ENCODE data around the gene COL19A1. TPM values are rescaled to one million over a fixed set of nuclear protein-coding genes. Genes with fewer than 3 reads are reported as not detected.
"Not testable (repeated sequence)": the region's sequence is repeated elsewhere in the genome, so short reads cannot be mapped to it uniquely, and the experiment has no call there.

The COL19A1 gene
- total RNA-seq, 1 experiment from 2014 or later, result not detected

- Histone ChIP-seq H3K4me3 (ENCODE audit: insufficient read depth, low read depth, low read length) (no peak overlapping the region), H3K27me3 (ENCODE audit: control insufficient read depth, insufficient read depth, low read length) (no peaks in the 10 kb centered on the region), H3K36me3 (replicated peaks; ENCODE audit: control insufficient read depth, insufficient read depth, low read length) (no peaks in the 10 kb centered on the region)
- DNase-seq, result no peak
Observed at GRCh38 chr6:69994251-69994650, 127.9 kb downstream of the COL19A1 start.

- Histone ChIP-seq H3K4me3 (ENCODE audit: insufficient read depth, low read depth, low read length) (no peak overlapping the region), H3K27me3 (ENCODE audit: control insufficient read depth, insufficient read depth, low read length) (no peaks in the 10 kb centered on the region), H3K36me3 (replicated peaks; ENCODE audit: control insufficient read depth, insufficient read depth, low read length) (no peaks in the 10 kb centered on the region)
- no peak for DNase-seq
Observed at GRCh38 chr6:70008189-70008588, 141.8 kb downstream of the COL19A1 start.

- DNase-seq; H3K27me3 ChIP-seq (ENCODE audit: control insufficient read depth, insufficient read depth, low read length); H3K36me3 ChIP-seq (replicated peaks; ENCODE audit: control insufficient read depth, insufficient read depth, low read length); H3K4me3 ChIP-seq (ENCODE audit: insufficient read depth, low read depth, low read length): not testable (repeated sequence)
Observed at GRCh38 chr6:70010339-70010738, 144.0 kb downstream of the COL19A1 start.

DNA sequence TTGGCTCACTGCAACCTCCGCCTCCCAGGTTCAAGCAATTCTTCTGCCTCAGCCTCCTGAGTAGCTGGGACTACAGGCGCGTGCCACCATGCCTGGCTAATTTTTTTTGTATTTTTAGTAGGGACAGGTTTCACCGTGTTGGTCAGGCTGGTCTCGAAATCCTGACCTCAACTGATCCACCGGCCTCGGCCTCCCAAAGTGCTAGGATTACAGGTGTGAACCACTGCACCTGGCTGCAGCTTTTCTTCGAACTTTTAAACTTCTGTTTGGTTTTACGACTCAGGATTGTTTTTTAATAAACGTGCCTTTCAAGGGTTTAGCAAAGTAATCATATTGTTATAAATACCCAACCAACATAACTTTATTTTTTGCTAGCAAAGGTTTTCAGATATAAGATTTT, 156.8 kb downstream of the COL19A1 start:
- H3K27me3 ChIP-seq (ENCODE audit: control insufficient read depth, insufficient read depth, low read length); H3K4me3 ChIP-seq (ENCODE audit: insufficient read depth, low read depth, low read length); DNase-seq; H3K36me3 ChIP-seq (replicated peaks; ENCODE audit: control insufficient read depth, insufficient read depth, low read length): not testable (repeated sequence)

GRCh38 chr6:70028246-70028645, 161.9 kb downstream of the COL19A1 start:
- Histone ChIP-seq H3K36me3 (replicated peaks; ENCODE audit: control insufficient read depth, insufficient read depth, low read length) (no peaks in the 10 kb centered on the region), H3K4me3 (ENCODE audit: insufficient read depth, low read depth, low read length) (no peak overlapping the region), H3K27me3 (ENCODE audit: control insufficient read depth, insufficient read depth, low read length) (no peaks in the 10 kb centered on the region)
- DNase-seq, result no peak

GRCh38 chr6:70028926-70029325, 162.6 kb downstream of the COL19A1 start:
- no peaks in the 10 kb centered on the region for H3K27me3 ChIP-seq (ENCODE audit: control insufficient read depth, insufficient read depth, low read length)
- no peaks in the 10 kb centered on the region for H3K36me3 ChIP-seq (replicated peaks; ENCODE audit: control insufficient read depth, insufficient read depth, low read length)
- DNase-seq, result no peak
- no peak overlapping the region for H3K4me3 ChIP-seq (ENCODE audit: insufficient read depth, low read depth, low read length)

GRCh38 chr6:70033781-70034180, 167.4 kb downstream of the COL19A1 start:
- no peaks in the 10 kb centered on the region for H3K36me3 ChIP-seq (replicated peaks; ENCODE audit: control insufficient read depth, insufficient read depth, low read length)
- DNase-seq, result no peak
- no peaks in the 10 kb centered on the region for H3K27me3 ChIP-seq (ENCODE audit: control insufficient read depth, insufficient read depth, low read length)
- no peak overlapping the region for H3K4me3 ChIP-seq (ENCODE audit: insufficient read depth, low read depth, low read length)

DNA sequence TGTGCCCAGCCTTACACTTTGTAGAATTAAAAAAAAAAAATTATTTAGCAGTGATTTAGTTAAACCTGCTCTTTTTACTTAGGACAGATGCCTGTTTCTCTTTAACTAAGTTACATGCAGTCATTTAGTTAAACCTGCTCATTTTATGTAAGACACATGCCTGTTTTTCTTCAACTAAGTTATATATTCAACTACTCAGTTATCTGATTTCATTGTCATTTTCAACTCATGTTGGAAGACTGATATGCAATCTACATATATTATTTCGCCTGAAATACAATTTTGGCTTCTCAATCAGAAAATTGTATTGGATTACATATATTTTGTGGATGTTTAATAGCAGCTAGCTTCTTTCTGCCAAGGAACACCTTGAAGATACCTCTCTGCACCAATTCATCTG, 171.1 kb downstream of the COL19A1 start:
- H3K4me3 ChIP-seq (ENCODE audit: insufficient read depth, low read depth, low read length), result no peak overlapping the region
- H3K27me3 ChIP-seq (ENCODE audit: control insufficient read depth, insufficient read depth, low read length), result no peaks in the 10 kb centered on the region
- no peaks in the 10 kb centered on the region for H3K36me3 ChIP-seq (replicated peaks; ENCODE audit: control insufficient read depth, insufficient read depth, low read length)
- no peak for DNase-seq

GRCh38 chr6:70040766-70041165, 174.4 kb downstream of the COL19A1 start:
- Histone ChIP-seq H3K36me3 (replicated peaks; ENCODE audit: control insufficient read depth, insufficient read depth, low read length) (no peaks in the 10 kb centered on the region), H3K4me3 (ENCODE audit: insufficient read depth, low read depth, low read length) (no peak overlapping the region), H3K27me3 (ENCODE audit: control insufficient read depth, insufficient read depth, low read length) (no peaks in the 10 kb centered on the region)
- no peak for DNase-seq

DNA sequence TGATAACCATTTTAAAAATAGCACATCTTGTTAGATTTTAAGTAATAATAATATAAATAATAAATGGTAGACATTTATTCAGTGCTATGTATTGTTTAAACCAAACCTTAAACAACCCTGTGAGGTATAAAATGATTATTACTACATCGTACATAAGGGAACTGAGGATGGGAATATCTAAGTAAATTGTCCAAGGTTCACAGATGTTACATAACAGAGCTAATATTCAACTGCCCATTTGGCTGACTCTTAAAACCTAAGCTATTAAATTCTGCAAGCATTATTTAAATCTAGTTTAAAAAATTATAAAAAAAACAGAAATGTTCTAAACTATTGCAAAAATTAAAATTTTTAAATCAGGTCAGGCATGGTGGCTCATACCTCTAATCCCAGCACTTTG, 175.1 kb downstream of the COL19A1 start:
- DNase-seq, result no peak
- Histone ChIP-seq H3K36me3 (replicated peaks; ENCODE audit: control insufficient read depth, insufficient read depth, low read length) (no peaks in the 10 kb centered on the region), H3K4me3 (ENCODE audit: insufficient read depth, low read depth, low read length) (no peak overlapping the region), H3K27me3 (ENCODE audit: control insufficient read depth, insufficient read depth, low read length) (no peaks in the 10 kb centered on the region)

DNA sequence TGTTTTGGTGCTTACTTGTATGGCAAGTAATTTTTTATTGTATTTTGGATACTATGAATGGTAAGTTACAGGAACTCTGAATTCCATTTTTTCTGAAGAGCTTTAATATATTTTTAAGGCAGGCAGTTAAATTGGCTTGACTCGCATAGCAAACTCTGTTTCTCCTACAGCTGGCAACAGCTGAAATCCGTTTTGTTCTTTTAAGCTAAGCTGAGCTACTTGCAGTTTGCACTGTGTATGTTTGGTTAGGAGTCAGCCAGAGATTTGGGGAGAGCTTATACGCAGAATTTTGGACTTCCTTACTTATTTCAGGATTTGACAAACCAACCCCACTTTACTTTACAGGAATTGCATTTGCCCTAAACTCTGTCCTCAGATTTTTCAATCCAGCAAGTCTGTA, 179.1 kb downstream of the COL19A1 start:
- Histone ChIP-seq H3K4me3 (ENCODE audit: insufficient read depth, low read depth, low read length) (no peak overlapping the region), H3K36me3 (replicated peaks; ENCODE audit: control insufficient read depth, insufficient read depth, low read length) (no peaks in the 10 kb centered on the region), H3K27me3 (ENCODE audit: control insufficient read depth, insufficient read depth, low read length) (no peaks in the 10 kb centered on the region)
- DNase-seq, result no peak

- H3K27me3 ChIP-seq (ENCODE audit: control insufficient read depth, insufficient read depth, low read length), result no peaks in the 10 kb centered on the region
- H3K36me3 ChIP-seq (replicated peaks; ENCODE audit: control insufficient read depth, insufficient read depth, low read length), result no peaks in the 10 kb centered on the region
- no peak for DNase-seq
- no peak overlapping the region for H3K4me3 ChIP-seq (ENCODE audit: insufficient read depth, low read depth, low read length)
Observed at GRCh38 chr6:70051197-70052124, 185.1 kb downstream of the COL19A1 start.

GRCh38 chr6:70059039-70059719, 192.8 kb downstream of the COL19A1 start:
- no peaks in the 10 kb centered on the region for H3K27me3 ChIP-seq (ENCODE audit: control insufficient read depth, insufficient read depth, low read length)
- DNase-seq, result no peak
- no peak overlapping the region for H3K4me3 ChIP-seq (ENCODE audit: insufficient read depth, low read depth, low read length)
- H3K36me3 ChIP-seq (replicated peaks; ENCODE audit: control insufficient read depth, insufficient read depth, low read length), result no peaks in the 10 kb centered on the region

DNA sequence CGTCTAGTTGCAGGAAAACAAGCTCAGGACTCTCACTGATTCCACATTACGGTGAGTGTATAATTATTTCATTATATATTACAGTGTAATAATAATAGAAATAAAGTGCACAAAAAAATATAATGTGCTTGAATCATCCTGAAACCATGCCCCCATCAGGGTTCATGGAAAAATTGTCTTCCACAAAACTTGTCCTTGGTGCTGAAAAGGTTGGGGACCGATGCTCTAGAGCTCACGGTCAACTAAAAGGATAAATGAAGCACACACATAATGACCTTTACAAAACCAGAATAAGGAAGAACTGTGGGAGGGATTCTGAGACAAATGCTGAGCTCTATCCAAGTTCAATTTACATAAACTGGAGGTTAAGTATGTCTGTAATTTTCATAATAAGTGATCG, 194.3 kb downstream of the COL19A1 start:
- Histone ChIP-seq H3K27me3 (ENCODE audit: control insufficient read depth, insufficient read depth, low read length) (no peaks in the 10 kb centered on the region), H3K4me3 (ENCODE audit: insufficient read depth, low read depth, low read length) (no peak overlapping the region), H3K36me3 (replicated peaks; ENCODE audit: control insufficient read depth, insufficient read depth, low read length) (no peaks in the 10 kb centered on the region)
- no peak for DNase-seq

- DNase-seq, result no peak
- no peaks in the 10 kb centered on the region for H3K36me3 ChIP-seq (replicated peaks; ENCODE audit: control insufficient read depth, insufficient read depth, low read length)
- no peak overlapping the region for H3K4me3 ChIP-seq (ENCODE audit: insufficient read depth, low read depth, low read length)
- no peaks in the 10 kb centered on the region for H3K27me3 ChIP-seq (ENCODE audit: control insufficient read depth, insufficient read depth, low read length)
Observed at GRCh38 chr6:70061546-70061945, 195.2 kb downstream of the COL19A1 start.
